ENCODE results near the gene CLSTN2.

GRCh38 chr3:140019946-140020345 lies 85.0 kb downstream of the CLSTN2 start:
- TF ChIP-seq SPI1 (IDR thresholded peaks at IDR 0.05; ENCODE audit: low read depth, low read length) (no peak), POU2F2 (IDR thresholded peaks at IDR 0.05; ENCODE audit: low read depth, low read length) (no peak), POLR2A (IDR thresholded peaks at IDR 0.05; ENCODE audit: low read depth, low read length) (no peak), POLR2AphosphoS5 (IDR thresholded peaks at IDR 0.05; ENCODE audit: low read depth, low read length) (no peak), TAF1 (IDR thresholded peaks at IDR 0.05; ENCODE audit: low read depth, low read length) (no peak), PAX5 (IDR thresholded peaks at IDR 0.05; ENCODE audit: insufficient read depth, low read length, severe bottlenecking) (no peak)
